Subcutaneous abdominal adipose tissue (tissue), 5 donors: ENCODE data around the gene GARNL3.

ENCODE experiments used
- H3K27ac ChIP-seq: one replicate; pipeline ENCODE4 v1.7.0; 2013; ENCODE audit warnings: low read depth, mild to moderate bottlenecking, inconsistent platforms, low read length, moderate library complexity
- H3K27me3 ChIP-seq, 5 donors: one replicate each; pipeline ENCODE4 v1.7.0; 2013; ENCODE audit warnings: low read length in 5 of 5, inconsistent platforms in 1 of 5; ENCODE audit not compliant: control insufficient read depth in 5 of 5, insufficient read depth in 4 of 5
- H3K36me3 ChIP-seq, 5 donors: one replicate each; pipeline ENCODE4 v1.7.0; 2013; ENCODE audit warnings: low read length in 5 of 5; ENCODE audit not compliant: control insufficient read depth in 5 of 5, insufficient read depth in 5 of 5
- H3K4me1 ChIP-seq, 5 donors: one replicate each; pipeline ENCODE4 v1.7.0; 2013; ENCODE audit warnings: low read length in 5 of 5, mild to moderate bottlenecking in 3 of 5, moderate library complexity in 1 of 5; ENCODE audit not compliant: control insufficient read depth in 5 of 5, insufficient read depth in 5 of 5
- H3K4me3 ChIP-seq, 5 donors: one replicate each; pipeline ENCODE4 v1.7.0; 2013; ENCODE audit warnings: low read length in 5 of 5, low read depth in 1 of 5
- H3K9ac ChIP-seq, 5 donors: one replicate each; pipeline ENCODE4 v1.7.0; 2013; ENCODE audit warnings: low read length in 5 of 5, mild to moderate bottlenecking in 4 of 5, moderate library complexity in 3 of 5
- H3K9me3 ChIP-seq, 5 donors: one replicate each; pipeline ENCODE4 v1.7.0; 2013; ENCODE audit warnings: low read length in 5 of 5; ENCODE audit not compliant: control insufficient read depth in 5 of 5
- donor health status: healthy.
- donor health status: healthy.
- donor health status: healthy.
- donor health status: healthy.
- donor health status: healthy.

The GARNL3 gene

DNA sequence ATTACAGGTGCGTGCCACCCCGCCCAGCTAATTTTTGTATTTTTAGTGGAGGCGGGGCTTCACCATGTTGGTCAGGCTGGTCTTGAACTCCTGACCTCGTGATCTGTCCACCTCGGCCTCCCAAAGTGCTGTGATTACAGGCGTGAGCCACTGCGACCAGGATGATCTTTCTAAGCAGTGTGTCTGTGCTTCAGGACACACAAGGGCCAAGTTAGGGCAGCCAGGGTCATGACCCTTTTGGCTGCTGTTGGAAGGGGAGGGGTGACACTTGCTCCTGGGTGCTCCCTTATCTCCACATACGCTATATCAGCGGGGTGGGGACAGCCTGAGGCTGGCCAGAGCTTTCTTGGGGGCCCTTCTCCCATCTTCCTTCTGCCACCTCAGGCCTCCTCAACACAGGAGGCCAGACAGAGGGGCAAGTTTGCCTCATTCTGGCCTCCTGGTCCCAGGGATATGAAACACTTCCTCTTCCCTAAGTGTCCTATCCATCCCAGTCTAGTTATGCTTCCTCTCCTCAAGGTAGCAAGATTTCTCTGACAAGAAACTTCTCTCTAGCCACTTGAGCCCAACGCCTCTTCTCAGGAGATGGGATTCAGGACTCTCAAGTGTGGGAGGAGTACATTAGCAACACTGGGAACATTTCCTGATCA lies 157.7 kb downstream of the GARNL3 start:
- peaks cover 0 to 5% (median 3%) of the 10 kb centered on the region in 5 donors for H3K36me3 ChIP-seq
- H3K4me1 ChIP-seq, result peaks cover 8 to 39% (median 31%) of the 10 kb centered on the region in 5 donors
- H3K27me3 ChIP-seq, result no peaks in the 10 kb centered on the region
- no peaks in the 10 kb centered on the region for H3K9me3 ChIP-seq
- H3K27ac ChIP-seq, result no peak overlapping the region
- peak overlapping the region in 3 of 5 donors; percentile 23 to 97 (median 90) for H3K9ac ChIP-seq
- peak overlapping the region in 3 of 5 donors; percentile 85 to 95 (median 88) for H3K4me3 ChIP-seq

DNA sequence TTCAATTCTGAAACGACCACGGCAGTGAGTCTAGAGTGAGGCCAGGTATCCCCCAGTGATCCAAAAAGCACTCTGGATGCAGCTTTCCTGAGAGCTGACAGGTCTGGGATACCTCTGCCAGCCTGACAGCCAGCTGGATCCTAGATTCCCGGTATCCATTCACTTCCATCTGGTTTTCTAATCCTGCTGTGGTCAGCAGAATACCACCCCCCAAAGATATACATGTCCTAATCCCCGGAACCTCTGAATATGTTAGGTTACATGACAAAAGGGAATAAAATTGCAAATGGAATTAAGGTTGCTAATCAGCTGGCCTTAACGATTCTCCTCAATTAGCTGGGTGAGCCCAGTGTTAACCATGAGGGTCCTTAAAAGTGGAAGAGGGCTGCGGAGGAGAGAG lies 158.2 kb downstream of the GARNL3 start:
- Histone ChIP-seq H3K27me3 (no peaks in the 10 kb centered on the region), H3K36me3 (peaks cover 0 to 5% (median 3%) of the 10 kb centered on the region in 5 donors), H3K4me1 (peaks cover 8 to 38% (median 31%) of the 10 kb centered on the region in 5 donors), H3K27ac (peak overlapping the region; percentile 91), H3K4me3 (peak overlapping the region; percentile 80 to 95 (median 88)), H3K9me3 (no peaks in the 10 kb centered on the region), H3K9ac (peak overlapping the region in 4 of 5 donors; percentile 23 to 98 (median 94))

DNA sequence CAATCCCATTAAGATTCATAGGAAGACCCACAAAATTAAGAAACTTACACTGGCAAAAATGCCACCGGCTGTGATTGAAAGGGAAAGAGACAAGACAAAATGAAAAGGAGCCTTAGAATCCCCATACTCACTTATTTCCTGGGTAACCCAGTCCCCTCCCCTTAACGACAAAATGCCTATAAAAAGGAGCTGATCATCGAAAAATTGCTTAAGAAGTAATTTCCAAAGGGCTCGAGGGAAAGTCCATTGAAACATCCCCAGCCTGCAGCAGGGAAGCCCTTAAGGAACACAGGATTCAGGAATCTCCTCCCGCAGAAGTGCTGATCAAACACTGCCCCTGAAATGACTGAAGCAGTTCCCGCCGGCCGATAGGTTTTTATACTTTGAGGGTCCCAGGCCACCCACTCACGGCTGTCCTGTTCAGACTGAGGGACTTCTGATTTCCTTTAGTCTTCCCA lies 158.9 kb downstream of the GARNL3 start:
- H3K27me3 ChIP-seq, result no peaks in the 10 kb centered on the region
- peak overlapping the region; percentile 91 for H3K27ac ChIP-seq
- H3K4me1 ChIP-seq, result peaks cover 8 to 38% (median 31%) of the 10 kb centered on the region in 5 donors

DNA sequence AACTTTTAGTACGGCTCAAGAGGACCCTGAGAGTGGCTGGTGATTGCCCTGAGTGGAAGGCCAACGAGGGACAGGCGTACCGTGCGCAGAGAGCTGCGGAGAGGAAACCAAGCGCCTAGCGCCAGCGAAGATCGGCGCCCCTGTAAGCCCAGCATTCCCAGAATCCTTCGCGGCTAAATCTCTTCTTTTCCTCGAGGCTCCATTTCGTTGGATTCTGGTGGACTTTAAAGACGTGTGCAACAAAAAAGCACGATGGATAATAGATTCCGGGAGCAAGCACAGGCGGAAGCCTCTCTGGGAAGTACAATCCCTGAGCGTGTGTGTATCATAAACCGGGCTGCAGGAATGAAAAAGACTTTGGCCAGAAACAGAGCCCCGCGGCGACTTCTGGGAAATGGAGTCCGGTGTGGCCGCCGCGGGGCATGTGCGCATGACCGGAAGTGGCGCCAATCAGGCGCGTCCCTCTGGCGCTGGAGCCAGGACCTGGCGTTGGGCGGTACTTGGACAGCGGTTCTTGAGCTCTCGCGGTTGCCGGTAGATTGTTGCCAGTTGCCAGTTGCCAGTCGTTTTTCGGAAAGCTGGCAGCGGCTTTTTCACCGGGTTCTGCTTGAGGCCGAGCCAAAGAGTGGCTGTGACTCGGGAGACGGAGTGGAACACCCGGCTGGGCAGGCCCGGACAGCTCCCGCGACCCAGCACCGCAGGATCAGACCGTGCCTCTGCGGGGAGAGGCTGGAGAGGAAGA lies 159.5 kb downstream of the GARNL3 start, which contains the start of gene ZNF79:
TSS of gene ZNF79 (plus strand) at position 449 of the 742 bp plus-strand sequence. CDS start 406 bp downstream, outside the sequence.
- Histone ChIP-seq H3K36me3 (peaks cover 0 to 10% (median 8%) of the 10 kb centered on the region in 5 donors), H3K27ac (peak within 1 kb of the TSS; percentile 91), H3K9me3 (no peaks in the 10 kb centered on the region), H3K4me3 (peak within 1 kb of the TSS; percentile 80 to 95 (median 88)), H3K4me1 (peaks cover 8 to 37% (median 31%) of the 10 kb centered on the region in 5 donors), H3K9ac (peak within 1 kb of the TSS; percentile 90 to 98 (median 95)), H3K27me3 (no peaks in the 10 kb centered on the region)

More for the DNA sequence above, 158.9 kb downstream of the GARNL3 start:
- peaks cover 0 to 7% (median 5%) of the 10 kb centered on the region in 5 donors for H3K36me3 ChIP-seq
- H3K9ac ChIP-seq, result peak overlapping the region; percentile 90 to 98 (median 93)
- peak overlapping the region; percentile 80 to 95 (median 88) for H3K4me3 ChIP-seq
- no peaks in the 10 kb centered on the region for H3K9me3 ChIP-seq

DNA sequence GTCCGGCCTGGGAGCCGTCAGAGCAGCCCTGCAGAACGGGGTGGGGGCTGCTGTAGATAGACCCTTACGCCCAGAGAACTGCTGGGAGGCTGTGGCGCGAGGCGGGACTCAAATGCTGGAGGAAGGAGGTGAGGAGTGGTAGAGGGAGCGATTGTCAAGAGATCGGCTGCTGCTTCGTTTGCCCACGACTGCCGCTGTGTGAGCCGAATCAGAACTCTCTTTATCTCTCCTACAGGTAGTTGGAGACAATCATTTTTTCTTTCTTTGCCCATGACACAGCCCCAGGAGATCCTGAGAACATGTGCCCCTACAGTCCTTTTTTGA lies 160.1 kb downstream of the GARNL3 start:
- Histone ChIP-seq H3K9ac (peak overlapping the region; percentile 90 to 98 (median 95)), H3K36me3 (peaks cover 0 to 15% (median 10%) of the 10 kb centered on the region in 5 donors), H3K9me3 (no peaks in the 10 kb centered on the region), H3K27ac (peak overlapping the region; percentile 91), H3K27me3 (no peaks in the 10 kb centered on the region), H3K4me1 (peaks cover 8 to 34% (median 31%) of the 10 kb centered on the region in 5 donors), H3K4me3 (peak overlapping the region; percentile 80 to 95 (median 88))

DNA sequence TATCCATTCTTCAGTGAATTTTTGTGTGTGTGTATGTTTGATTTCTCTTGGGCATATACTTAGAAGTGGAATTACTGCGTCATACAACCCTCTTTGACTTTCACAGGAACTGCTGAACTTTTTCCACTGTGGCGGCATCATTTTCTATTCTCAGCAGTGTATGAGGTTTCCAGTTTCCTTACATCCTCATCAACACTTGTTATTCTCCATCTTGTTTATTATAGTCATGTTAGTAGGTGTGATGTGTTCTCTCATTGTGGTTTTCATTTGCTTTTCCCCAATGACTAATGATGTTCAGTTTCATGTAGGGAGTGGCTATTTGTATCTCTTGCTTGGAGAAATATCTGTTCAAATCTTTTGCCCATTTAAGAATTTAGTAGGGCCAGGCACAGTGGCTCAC lies 162.2 kb downstream of the GARNL3 start:
- no peaks in the 10 kb centered on the region for H3K9me3 ChIP-seq
- H3K27me3 ChIP-seq, result no peaks in the 10 kb centered on the region
- H3K9ac ChIP-seq, result no peak overlapping the region
- H3K27ac ChIP-seq, result no peak overlapping the region
- H3K36me3 ChIP-seq, result peaks cover 0 to 27% (median 23%) of the 10 kb centered on the region in 5 donors
- H3K4me1 ChIP-seq, result peaks cover 8 to 34% (median 31%) of the 10 kb centered on the region in 5 donors
- no peak overlapping the region for H3K4me3 ChIP-seq

DNA sequence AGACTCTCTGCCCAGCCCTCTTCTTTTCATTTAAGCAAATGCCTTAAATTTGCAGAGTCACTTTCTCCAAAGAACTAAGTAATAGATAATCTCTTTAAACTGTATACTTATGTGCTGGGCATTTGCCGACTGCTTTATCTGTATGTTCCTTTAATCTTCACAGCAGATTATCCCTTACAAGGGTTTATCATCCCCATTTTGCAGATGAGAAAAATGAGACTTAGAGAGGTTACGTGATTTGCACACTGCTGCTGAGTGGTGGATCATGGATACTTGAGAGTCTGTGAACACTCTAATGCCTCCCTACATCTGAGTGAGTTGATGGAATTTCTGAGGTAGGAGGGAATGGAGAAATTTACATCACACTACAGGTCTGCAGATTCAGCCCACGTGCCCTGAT lies 163.8 kb downstream of the GARNL3 start:
- peaks cover under 1 to 32% (median 25%) of the 10 kb centered on the region in 5 donors for H3K36me3 ChIP-seq
- no peak overlapping the region for H3K27ac ChIP-seq
- no peaks in the 10 kb centered on the region for H3K27me3 ChIP-seq
- H3K9me3 ChIP-seq, result no peaks in the 10 kb centered on the region
- H3K9ac ChIP-seq, result no peak overlapping the region
- no peak overlapping the region for H3K4me3 ChIP-seq
- peaks cover 5 to 21% (median 19%) of the 10 kb centered on the region in 5 donors for H3K4me1 ChIP-seq

DNA sequence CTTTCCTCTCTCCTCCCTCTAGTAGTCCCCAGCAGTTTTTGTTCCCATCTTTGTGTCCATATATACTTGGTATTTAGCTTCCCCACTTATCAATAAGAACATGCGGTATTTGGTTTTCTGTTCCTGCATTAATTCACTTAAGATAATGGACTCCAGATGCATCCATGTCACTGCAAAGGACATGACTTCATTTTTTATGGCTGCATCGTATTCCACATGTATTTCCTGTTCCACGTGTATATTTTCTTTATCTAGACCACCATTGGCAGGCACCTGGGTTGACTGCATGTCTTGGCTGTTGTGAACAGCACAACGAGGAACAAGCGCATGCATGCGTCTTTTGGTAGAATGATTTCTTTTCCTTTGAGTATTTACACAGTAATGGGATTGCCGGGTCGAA lies 165.8 kb downstream of the GARNL3 start:
- Histone ChIP-seq H3K27ac (no peak overlapping the region), H3K27me3 (no peaks in the 10 kb centered on the region), H3K36me3 (peaks cover 12 to 53% (median 41%) of the 10 kb centered on the region in 5 donors), H3K4me1 (peaks cover 0 to 6% (median 5%) of the 10 kb centered on the region in 5 donors), H3K4me3 (no peak overlapping the region), H3K9me3 (no peaks in the 10 kb centered on the region), H3K9ac (no peak overlapping the region)

DNA sequence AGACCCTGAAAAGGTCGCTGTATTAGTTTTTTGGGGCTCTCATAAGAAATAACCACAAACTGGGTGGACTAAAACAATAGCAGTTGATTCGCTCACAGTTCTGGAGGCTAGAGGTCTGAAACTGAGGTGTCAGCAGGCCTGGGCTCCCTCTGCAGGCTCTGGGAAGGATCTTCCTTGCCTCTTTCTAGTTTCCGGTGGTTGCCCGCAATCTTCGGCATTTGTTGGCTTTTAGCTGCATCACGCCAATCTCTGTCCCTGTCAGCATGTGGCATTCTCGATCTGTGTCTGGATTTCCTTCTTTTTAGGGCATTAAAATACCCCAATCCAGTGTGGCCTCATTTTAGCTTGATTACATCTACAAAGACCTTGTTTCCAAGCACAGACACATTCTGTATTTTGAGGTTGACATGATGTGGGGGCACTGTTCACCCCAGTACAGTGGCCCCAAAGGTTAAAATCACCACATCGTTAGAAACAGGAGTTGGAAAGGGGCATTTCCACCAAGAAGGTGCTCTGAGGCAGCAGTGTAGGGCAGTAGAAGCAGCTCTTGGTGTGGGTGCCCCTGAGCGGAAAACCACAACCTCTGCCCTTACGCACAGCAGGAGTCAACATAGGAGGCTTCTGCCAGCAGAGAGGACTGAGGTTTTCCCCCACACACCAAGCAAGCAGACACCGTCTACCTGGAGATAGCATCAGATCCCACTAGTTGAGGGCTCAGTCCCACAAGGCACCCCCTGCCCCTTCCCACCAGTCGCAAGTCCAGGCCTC lies 173.1 kb downstream of the GARNL3 start:
- H3K27me3 ChIP-seq, result no peaks in the 10 kb centered on the region
- H3K9ac ChIP-seq, result no peak overlapping the region
- no peak overlapping the region for H3K27ac ChIP-seq
- H3K4me1 ChIP-seq, result no peaks in the 10 kb centered on the region
- peaks cover 12 to 90% (median 79%) of the 10 kb centered on the region in 5 donors for H3K36me3 ChIP-seq
- H3K4me3 ChIP-seq, result no peak overlapping the region
- no peaks in the 10 kb centered on the region for H3K9me3 ChIP-seq
